Muscle layer of colon (tissue), 2 donors: ENCODE data around the gene CUL4A.
"Not testable (repeated sequence)": the region's sequence is repeated elsewhere in the genome, so short reads cannot be mapped to it uniquely, and the experiment has no call there.

Experiments
- H3K27ac ChIP-seq: one replicate; pipeline ENCODE4 v1.7.0; 2013; ENCODE audit warnings: low read depth, mild to moderate bottlenecking, low read length, moderate library complexity
- H3K27me3 ChIP-seq, 2 donors: one replicate each; pipeline ENCODE4 v1.7.0; 2013; ENCODE audit warnings: low read length in 2 of 2, mild to moderate bottlenecking in 2 of 2; ENCODE audit not compliant: insufficient read depth in 2 of 2, control insufficient read depth in 1 of 2
- H3K36me3 ChIP-seq: one replicate; pipeline ENCODE4 v1.7.0; 2013; ENCODE audit warnings: mild to moderate bottlenecking, low read length; ENCODE audit not compliant: insufficient read depth
- H3K4me1 ChIP-seq: one replicate; pipeline ENCODE4 v1.7.0; 2013; ENCODE audit warnings: mild to moderate bottlenecking, low read length; ENCODE audit not compliant: insufficient read depth
- H3K4me3 ChIP-seq, 2 donors: one replicate each; pipeline ENCODE4 v1.7.0; 2013; ENCODE audit warnings: low read length in 2 of 2, low read depth in 1 of 2, mild to moderate bottlenecking in 1 of 2, moderate library complexity in 1 of 2
- H3K9ac ChIP-seq: one replicate; pipeline ENCODE4 v1.7.0; 2013; ENCODE audit warnings: low read length
- H3K9me3 ChIP-seq: one replicate; pipeline ENCODE4 v1.7.0; 2013; ENCODE audit warnings: mild to moderate bottlenecking, low read length
- donor health status: abdominal sarcoma.
- donor health status: Adenocarcinoma of cecum.

Gene CUL4A

GRCh38 chr13:113299951-113300350 lies 90.5 kb downstream of the CUL4A start:
- Histone ChIP-seq H3K36me3 (no peaks in the 10 kb centered on the region), H3K4me1 (peaks cover 17% of the 10 kb centered on the region), H3K9me3 (no peaks in the 10 kb centered on the region), H3K4me3 (no peak overlapping the region), H3K27ac (no peak overlapping the region), H3K27me3 (no peaks in the 10 kb centered on the region), H3K9ac (no peak overlapping the region)

GRCh38 chr13:113302986-113303385 lies 93.6 kb downstream of the CUL4A start:
- H3K4me3 ChIP-seq, result no peak overlapping the region
- no peaks in the 10 kb centered on the region for H3K27me3 ChIP-seq
- H3K9me3 ChIP-seq, result no peaks in the 10 kb centered on the region
- peaks cover 9% of the 10 kb centered on the region for H3K4me1 ChIP-seq
- no peak overlapping the region for H3K9ac ChIP-seq
- H3K36me3 ChIP-seq, result no peaks in the 10 kb centered on the region
- H3K27ac ChIP-seq, result no peak overlapping the region

GRCh38 chr13:113304121-113304520 lies 94.7 kb downstream of the CUL4A start:
- Histone ChIP-seq H3K4me1 (no peaks in the 10 kb centered on the region), H3K9ac (no peak overlapping the region), H3K4me3 (no peak overlapping the region), H3K27ac (no peak overlapping the region), H3K27me3 (no peaks in the 10 kb centered on the region), H3K9me3 (no peaks in the 10 kb centered on the region), H3K36me3 (no peaks in the 10 kb centered on the region)

DNA sequence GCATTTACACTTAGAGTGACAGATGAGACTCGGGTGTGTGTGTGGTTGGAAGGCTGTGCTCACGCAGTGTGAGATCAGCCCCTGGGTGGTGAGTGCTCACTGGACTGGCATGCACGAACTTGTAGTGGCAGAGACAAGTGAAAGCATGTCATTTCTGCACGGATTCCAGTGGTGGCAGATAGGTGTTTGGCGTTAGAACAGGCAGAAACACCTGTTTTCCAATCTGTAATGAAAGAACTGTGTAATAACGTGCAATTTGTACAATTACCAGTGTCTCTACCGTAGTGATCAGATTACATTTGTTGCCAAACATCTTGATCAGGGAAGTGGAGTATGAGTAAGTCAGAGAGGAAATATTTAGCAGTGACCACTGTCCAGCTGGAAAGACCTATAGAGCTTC lies 95.8 kb downstream of the CUL4A start:
- peaks cover 5% of the 10 kb centered on the region for H3K36me3 ChIP-seq

DNA sequence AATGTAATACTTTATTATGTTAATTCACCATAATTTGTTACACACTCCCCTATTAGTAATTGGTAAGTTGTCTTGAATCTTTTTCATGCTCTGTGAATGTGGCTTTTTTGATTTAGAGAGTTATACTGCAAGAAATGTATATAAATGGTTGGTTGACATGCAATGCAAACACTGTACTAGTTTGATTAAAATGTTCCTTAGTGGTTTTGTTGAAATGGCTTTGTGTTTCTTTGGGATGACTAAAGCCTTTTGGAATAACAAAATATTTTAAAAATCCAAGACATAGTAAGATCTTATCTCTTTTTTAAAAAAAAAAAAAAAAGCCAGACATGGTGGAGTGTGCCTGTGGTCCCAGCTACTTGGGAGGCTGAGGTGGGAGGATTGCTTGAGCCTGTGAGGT lies 98.1 kb downstream of the CUL4A start:
- Histone ChIP-seq H3K27me3 (no peaks in the 10 kb centered on the region), H3K27ac (no peak overlapping the region), H3K9me3 (no peaks in the 10 kb centered on the region), H3K4me1 (no peaks in the 10 kb centered on the region), H3K9ac (no peak overlapping the region), H3K36me3 (peaks cover 24% of the 10 kb centered on the region), H3K4me3 (no peak overlapping the region)

More for the DNA sequence above, 95.8 kb downstream of the CUL4A start:
- H3K4me3 ChIP-seq, result no peak overlapping the region
- H3K9ac ChIP-seq, result no peak overlapping the region
- H3K9me3 ChIP-seq, result no peaks in the 10 kb centered on the region
- no peak overlapping the region for H3K27ac ChIP-seq
- no peaks in the 10 kb centered on the region for H3K4me1 ChIP-seq
- no peaks in the 10 kb centered on the region for H3K27me3 ChIP-seq

- Histone ChIP-seq H3K9me3 (no peaks in the 10 kb centered on the region), H3K36me3 (peaks cover 33% of the 10 kb centered on the region), H3K4me3 (no peak overlapping the region), H3K4me1 (no peaks in the 10 kb centered on the region), H3K27ac (no peak overlapping the region), H3K9ac (no peak overlapping the region), H3K27me3 (no peaks in the 10 kb centered on the region)
Measured at GRCh38 chr13:113309473-113309872, 100.1 kb downstream of the CUL4A start.

DNA sequence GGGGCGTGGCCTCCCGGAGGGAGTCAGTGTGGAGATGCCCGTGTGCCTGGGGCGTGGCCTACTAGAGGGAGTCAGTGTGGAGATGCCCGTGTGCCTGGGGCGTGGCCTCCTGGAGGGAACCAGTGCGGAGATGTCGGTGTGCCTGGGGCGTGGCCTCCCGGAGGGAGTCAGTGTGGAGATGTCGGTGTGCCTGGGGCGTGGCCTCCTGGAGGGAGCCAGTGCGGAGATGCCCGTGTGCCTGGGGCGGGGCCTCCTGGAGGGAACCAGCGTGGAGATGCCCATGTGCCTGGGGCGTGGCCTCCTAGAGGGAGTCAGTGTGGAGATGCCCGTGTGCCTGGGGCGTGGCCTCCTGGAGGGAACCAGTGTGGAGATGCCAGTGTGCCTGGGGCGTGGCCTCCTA lies 104.7 kb downstream of the CUL4A start:
- not testable (repeated sequence) for H3K27me3 ChIP-seq, H3K4me3 ChIP-seq, H3K9me3 ChIP-seq, H3K27ac ChIP-seq, H3K4me1 ChIP-seq, H3K9ac ChIP-seq
- peaks cover 52% of the 10 kb centered on the region for H3K36me3 ChIP-seq

GRCh38 chr13:113314895-113315470 lies 105.6 kb downstream of the CUL4A start:
- H3K9ac ChIP-seq, H3K9me3 ChIP-seq, H3K4me3 ChIP-seq, H3K27me3 ChIP-seq, H3K4me1 ChIP-seq, H3K27ac ChIP-seq: not testable (repeated sequence)
- peaks cover 56% of the 10 kb centered on the region for H3K36me3 ChIP-seq

- Histone ChIP-seq H3K36me3 (peaks cover 62% of the 10 kb centered on the region), H3K27me3 (no peaks in the 10 kb centered on the region), H3K9me3 (no peaks in the 10 kb centered on the region), H3K4me3 (no peak overlapping the region), H3K27ac (no peak overlapping the region), H3K9ac (no peak overlapping the region), H3K4me1 (no peaks in the 10 kb centered on the region)
Measured at GRCh38 chr13:113315992-113316391, 106.6 kb downstream of the CUL4A start.
